Measurements from ENCODE around the gene ABCD4.
A peak's percentile ranks its signal among the peaks of the same experiment; 100 is the strongest.

Gene ABCD4

GRCh38 chr14:74326369-74327152 lies 23.8 kb upstream of the ABCD4 start:
- DNase-seq = no peak
- H3K27me3 ChIP-seq (ENCODE audit: insufficient read depth, low read depth, severe bottlenecking) = no peaks in the 10 kb centered on the region
- TF ChIP-seq CTCF (IDR thresholded peaks at IDR 0.05; ENCODE audit: low read depth, low read length) = no peak
- H3K36me3 ChIP-seq = no peaks in the 10 kb centered on the region
- H3K27ac ChIP-seq = no peak overlapping the region
- no peaks in the 10 kb centered on the region for H3K9me3 ChIP-seq (ENCODE audit: severe bottlenecking)
- H3K4me3 ChIP-seq (ENCODE audit: low read depth, low read length) = no peak overlapping the region

GRCh38 chr14:74325446-74325845 lies 22.7 kb upstream of the ABCD4 start:
- Histone ChIP-seq H3K9me3 (ENCODE audit: severe bottlenecking) (no peaks in the 10 kb centered on the region), H3K27me3 (ENCODE audit: insufficient read depth, low read depth, severe bottlenecking) (no peaks in the 10 kb centered on the region), H3K27ac (no peak overlapping the region), H3K4me3 (ENCODE audit: low read depth, low read length) (no peak overlapping the region), H3K36me3 (no peaks in the 10 kb centered on the region)
- no peak for DNase-seq
- no peak for TF ChIP-seq CTCF (IDR thresholded peaks at IDR 0.05; ENCODE audit: low read depth, low read length)

GRCh38 chr14:74324931-74325361 lies 22.2 kb upstream of the ABCD4 start:
- Histone ChIP-seq H3K36me3 (no peaks in the 10 kb centered on the region), H3K4me3 (ENCODE audit: low read depth, low read length) (no peak overlapping the region), H3K9me3 (ENCODE audit: severe bottlenecking) (no peaks in the 10 kb centered on the region), H3K27me3 (ENCODE audit: insufficient read depth, low read depth, severe bottlenecking) (no peaks in the 10 kb centered on the region), H3K27ac (no peak overlapping the region)
- TF ChIP-seq CTCF (IDR thresholded peaks at IDR 0.05; ENCODE audit: low read depth, low read length) = peak; percentile 43
- DNase-seq = no peak

GRCh38 chr14:74314576-74314975 lies 11.8 kb upstream of the ABCD4 start:
- H3K4me3 ChIP-seq (ENCODE audit: low read depth, low read length) = no peak overlapping the region
- H3K36me3 ChIP-seq = no peaks in the 10 kb centered on the region
- H3K27ac ChIP-seq = no peak overlapping the region
- no peaks in the 10 kb centered on the region for H3K9me3 ChIP-seq (ENCODE audit: severe bottlenecking)
- DNase-seq = no peak
- TF ChIP-seq CTCF (IDR thresholded peaks at IDR 0.05; ENCODE audit: low read depth, low read length) = no peak
- H3K27me3 ChIP-seq (ENCODE audit: insufficient read depth, low read depth, severe bottlenecking) = no peaks in the 10 kb centered on the region

- no peak overlapping the region for H3K27ac ChIP-seq
- no peaks in the 10 kb centered on the region for H3K27me3 ChIP-seq (ENCODE audit: insufficient read depth, low read depth, severe bottlenecking)
- no peak for TF ChIP-seq CTCF (IDR thresholded peaks at IDR 0.05; ENCODE audit: low read depth, low read length)
- H3K36me3 ChIP-seq = no peaks in the 10 kb centered on the region
- H3K9me3 ChIP-seq (ENCODE audit: severe bottlenecking) = no peaks in the 10 kb centered on the region
- no peak overlapping the region for H3K4me3 ChIP-seq (ENCODE audit: low read depth, low read length)
- no peak for DNase-seq
These were observed 10.9 kb upstream of the ABCD4 start for GRCh38 chr14:74313601-74314000.

DNA sequence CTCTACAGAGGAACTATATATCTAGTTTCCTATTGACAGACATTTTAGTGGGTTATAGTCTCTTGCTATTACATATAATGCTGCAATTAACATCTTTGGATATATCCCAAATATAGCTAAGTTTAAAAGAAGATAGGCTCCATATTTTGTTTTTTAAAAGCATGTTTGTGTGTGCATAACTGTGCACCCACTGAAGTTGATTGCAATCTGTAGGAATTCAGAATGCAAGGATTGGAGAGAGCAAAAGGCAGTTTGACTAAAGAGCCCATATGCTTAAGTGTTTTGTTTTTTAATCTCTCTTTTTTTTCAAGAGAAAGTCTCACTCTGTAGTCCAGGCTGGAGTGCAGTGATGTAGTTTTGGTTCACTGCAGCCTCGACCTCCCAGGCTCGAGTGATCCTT lies 9.4 kb upstream of the ABCD4 start:
- Histone ChIP-seq H3K9me3 (ENCODE audit: severe bottlenecking) (no peaks in the 10 kb centered on the region), H3K36me3 (no peaks in the 10 kb centered on the region), H3K27ac (no peak overlapping the region), H3K4me3 (ENCODE audit: low read depth, low read length) (no peak overlapping the region), H3K27me3 (ENCODE audit: insufficient read depth, low read depth, severe bottlenecking) (no peaks in the 10 kb centered on the region)
- no peak for TF ChIP-seq CTCF (IDR thresholded peaks at IDR 0.05; ENCODE audit: low read depth, low read length)
- no peak for DNase-seq
